Breast epithelium (tissue), 3 donors: ENCODE data around the gene PAPSS2.

Experiments used
- CTCF ChIP-seq, 3 donors: fragments of 450-650 bp; IDR thresholded peaks; one replicate each; pipeline ENCODE4 v1.5.1; 2016 to 2017; ENCODE audit warnings: antibody characterized with exemption in 3 of 3, mild to moderate bottlenecking in 3 of 3, moderate library complexity in 3 of 3
- POLR2AphosphoS5 ChIP-seq, 3 donors: sonication (generic); formaldehyde crosslinking; IDR thresholded peaks; one replicate each; pipeline ENCODE4 v1.6.1; 2017; ENCODE audit warnings: antibody characterized with exemption in 3 of 3

- TF ChIP-seq CTCF (IDR thresholded peaks at IDR 0.05) (no peak), POLR2AphosphoS5 (IDR thresholded peaks at IDR 0.05) (no peak)
Measured at GRCh38 chr10:87751274-87751673, 91.6 kb downstream of the PAPSS2 start.
